Liver (tissue), 9 donors: ENCODE measurements around the gene CCSAP. TPM values are rescaled to one million over a fixed set of nuclear protein-coding genes. Genes with fewer than 3 reads are reported as not detected.

ENCODE experiments used
- DNase-seq: peaks from one replicate; pipeline ENCODE4 v3.0.0-alpha.2; 2017; ENCODE audit warnings: low spot score
- H3K27ac ChIP-seq, 2 donors: one replicate each; pipeline ENCODE4 v1.7.0; 2013; ENCODE audit warnings: inconsistent platforms in 2 of 2, low read length in 2 of 2, control low read depth in 1 of 2, low read depth in 1 of 2, mild to moderate bottlenecking in 1 of 2
- H3K27me3 ChIP-seq, 4 donors: one replicate each; pipeline versions ENCODE4 v1.6.1 to v1.7.0; 2013; ENCODE audit warnings: low read length in 3 of 4, inconsistent platforms in 1 of 4, mild to moderate bottlenecking in 1 of 4, moderate library complexity in 1 of 4; ENCODE audit not compliant: control insufficient read depth in 4 of 4, insufficient read depth in 4 of 4
- H3K36me3 ChIP-seq, 4 donors: one replicate each; pipeline versions ENCODE4 v1.6.1 to v1.7.0; 2013; ENCODE audit warnings: low read length in 3 of 4, mild to moderate bottlenecking in 3 of 4, low read depth in 1 of 4, moderate library complexity in 1 of 4; ENCODE audit not compliant: control insufficient read depth in 4 of 4, insufficient read depth in 3 of 4
- H3K4me1 ChIP-seq, 4 donors: one replicate each; pipeline versions ENCODE4 v1.6.1 to v1.7.0; 2013; ENCODE audit warnings: low read length in 3 of 4, mild to moderate bottlenecking in 3 of 4, moderate library complexity in 1 of 4; ENCODE audit not compliant: control insufficient read depth in 4 of 4, insufficient read depth in 4 of 4
- H3K4me3 ChIP-seq, 3 donors: one replicate each; pipeline versions ENCODE4 v1.6.1 to v1.7.0; 2013; ENCODE audit warnings: low read length in 3 of 3, control low read depth in 1 of 3, low read depth in 1 of 3, mild to moderate bottlenecking in 1 of 3
- H3K9ac ChIP-seq, 2 donors: one replicate each; pipeline ENCODE4 v1.7.0; 2013; ENCODE audit warnings: low read length in 2 of 2, mild to moderate bottlenecking in 2 of 2, moderate library complexity in 2 of 2, control low read depth in 1 of 2, low read depth in 1 of 2
- H3K9me3 ChIP-seq, 4 donors: one replicate each; pipeline versions ENCODE4 v1.6.1 to v1.7.0; 2013; ENCODE audit warnings: low read length in 3 of 4; ENCODE audit not compliant: control insufficient read depth in 4 of 4
- EGR1 ChIP-seq, 2 donors: IDR thresholded peaks; 2 replicates each; pipeline ENCODE4 v1.6.1; 2016 to 2018; ENCODE audit warnings: antibody characterized with exemption in 2 of 2, low read depth in 2 of 2
- FOXA1 ChIP-seq: IDR thresholded peaks from 2 replicates; pipeline ENCODE4 v1.6.1; 2016; ENCODE audit warnings: antibody characterized with exemption
- FOXA2 ChIP-seq: IDR thresholded peaks from 2 replicates; pipeline ENCODE4 v1.6.1; 2016; ENCODE audit warnings: antibody characterized with exemption
- GABPA ChIP-seq, 2 donors: IDR thresholded peaks in 1 of 2; conservative IDR thresholded peaks in 1 of 2; 2 replicates each; pipeline ENCODE4 v1.6.1; 2016; ENCODE audit warnings: antibody characterized with exemption in 2 of 2, mild to moderate bottlenecking in 1 of 2, moderate library complexity in 1 of 2
- HNF4A ChIP-seq, 2 donors: conservative IDR thresholded peaks; 2 replicates each; pipeline ENCODE4 v1.6.1; 2016; ENCODE audit warnings: antibody characterized with exemption in 2 of 2, mild to moderate bottlenecking in 2 of 2
- HNF4G ChIP-seq: IDR thresholded peaks from 2 replicates; pipeline ENCODE4 v1.6.1; 2016; ENCODE audit warnings: antibody characterized with exemption
- RAD21 ChIP-seq, 2 donors: IDR thresholded peaks; 2 replicates each; pipeline ENCODE4 v1.6.1; 2016; ENCODE audit warnings: antibody characterized with exemption in 2 of 2, mild to moderate bottlenecking in 2 of 2
- RXRA ChIP-seq, 2 donors: IDR thresholded peaks; 2 replicates each; pipeline ENCODE4 v1.6.1; 2017 to 2018; ENCODE audit warnings: antibody characterized with exemption in 2 of 2, mild to moderate bottlenecking in 1 of 2
- SP1 ChIP-seq: IDR thresholded peaks from 2 replicates; pipeline ENCODE4 v1.6.1; 2018; ENCODE audit warnings: antibody characterized with exemption, mild to moderate bottlenecking
- TAF1 ChIP-seq: conservative IDR thresholded peaks from 2 replicates; pipeline ENCODE4 v1.6.1; 2016; ENCODE audit warnings: antibody characterized with exemption, mild to moderate bottlenecking
- YY1 ChIP-seq: IDR thresholded peaks from 2 replicates; pipeline ENCODE4 v1.6.1; 2016; ENCODE audit warnings: antibody characterized with exemption, mild to moderate bottlenecking
- WGBS: extraction: QIAGEN DNeasy Blood & Tissue Kit; methylation state at CpG from one replicate; pipeline ENCODE4 v1.1.7; 2013; 5-methylcytosine and 5-hydroxymethylcytosine counted together
- polyA plus RNA-seq, 2 donors: library from polyadenylated mRNA; stranded (reverse) in 1 of 2; unstranded in 1 of 2; fragments of 200-250 nt in 1 of 2; fragments of >200 nt in 1 of 2; fragmentation: Nextera tagmentation in 1 of 2; extraction: Ambion mirVana in 1 of 2; gene quantifications; one replicate each; pipeline versions ENCODE4 v1.2.1 to v1.2.3, GENCODE V29; 2013 to 2015
- total RNA-seq, 2 donors: library from RNA; depleted of rRNA; stranded (reverse); fragments of >200 nt; gene quantifications; one replicate each; pipeline ENCODE4 v1.2.3, GENCODE V29; 2014
- TF ChIP-seq, protein P1 (sequence below): IDR thresholded peaks from 2 replicates; pipeline ENCODE4 v1.6.1; 2016; ENCODE audit warnings: antibody characterized with exemption
- TF ChIP-seq, protein P2 (sequence below): fragments of 150-350 bp; IDR thresholded peaks from 2 replicates; pipeline ENCODE4 v1.5.1; 2017; ENCODE audit warnings: improper control_type of control experiment, low read depth, low read length; ENCODE audit not compliant: missing input control
- TF ChIP-seq, protein P3 (sequence below): IDR thresholded peaks from 2 replicates; pipeline ENCODE4 v1.6.1; 2016; ENCODE audit warnings: antibody characterized with exemption
- TF ChIP-seq, protein P4 (sequence below): IDR thresholded peaks from 2 replicates; pipeline ENCODE4 v1.6.1; 2016; ENCODE audit warnings: antibody characterized with exemption
- TF ChIP-seq, protein P5 (sequence below): IDR thresholded peaks from 2 replicates; pipeline ENCODE4 v1.6.1; 2016; ENCODE audit warnings: antibody characterized with exemption, mild to moderate bottlenecking
- donor health status: healthy.
- donor health status: healthy.
- donor health status: healthy.
- donor health status: healthy.
- donor health status: healthy.

Gene CCSAP
- total and polyA plus RNA-seq, 4 donors = 0.77 to 4.6 (median 1.7) TPM

DNA sequence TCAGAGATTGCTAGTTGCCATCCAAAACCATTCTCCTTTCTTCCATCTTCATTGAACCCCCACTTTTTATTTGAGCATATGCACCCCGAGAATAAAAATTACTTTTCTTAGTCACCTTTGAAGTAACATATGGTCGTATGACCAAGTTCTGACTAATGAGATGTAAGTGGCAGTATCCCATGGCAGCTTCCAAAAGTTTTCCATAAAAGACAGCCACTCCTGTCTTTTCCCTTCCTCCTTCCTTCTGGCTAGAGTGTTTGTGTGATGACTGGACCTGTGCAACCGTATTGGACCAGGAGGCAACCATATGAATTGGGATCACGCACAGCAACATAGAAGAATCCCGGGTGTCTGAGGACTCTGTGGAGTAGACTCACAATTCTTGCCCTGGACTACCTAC lies 41.1 kb upstream of the CCSAP start:
- Histone ChIP-seq H3K4me3 (no peak overlapping the region), H3K27ac (no peak overlapping the region), H3K27me3 (no peaks in the 10 kb centered on the region), H3K36me3 (no peaks in the 10 kb centered on the region), H3K4me1 (no peaks in the 10 kb centered on the region), H3K9ac (no peak overlapping the region), H3K9me3 (no peaks in the 10 kb centered on the region)
- no peak for DNase-seq
- TF ChIP-seq, protein P1, sequence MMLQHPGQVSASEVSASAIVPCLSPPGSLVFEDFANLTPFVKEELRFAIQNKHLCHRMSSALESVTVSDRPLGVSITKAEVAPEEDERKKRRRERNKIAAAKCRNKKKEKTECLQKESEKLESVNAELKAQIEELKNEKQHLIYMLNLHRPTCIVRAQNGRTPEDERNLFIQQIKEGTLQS = no peak
- TF ChIP-seq GABPA (IDR thresholded peaks at IDR 0.05 in 1 of 2, conservative IDR thresholded peaks at IDR 0.05 in 1 of 2) (no peak), FOXA2 (no peak), SP1 (no peak), EGR1 (IDR thresholded peaks at IDR 0.05; ENCODE audit: low read depth in 2 of 2) (no peak), HNF4G (no peak), HNF4A (conservative IDR thresholded peaks at IDR 0.05) (no peak), RAD21 (IDR thresholded peaks at IDR 0.05) (no peak), TAF1 (no peak)
- TF ChIP-seq, protein P2, sequence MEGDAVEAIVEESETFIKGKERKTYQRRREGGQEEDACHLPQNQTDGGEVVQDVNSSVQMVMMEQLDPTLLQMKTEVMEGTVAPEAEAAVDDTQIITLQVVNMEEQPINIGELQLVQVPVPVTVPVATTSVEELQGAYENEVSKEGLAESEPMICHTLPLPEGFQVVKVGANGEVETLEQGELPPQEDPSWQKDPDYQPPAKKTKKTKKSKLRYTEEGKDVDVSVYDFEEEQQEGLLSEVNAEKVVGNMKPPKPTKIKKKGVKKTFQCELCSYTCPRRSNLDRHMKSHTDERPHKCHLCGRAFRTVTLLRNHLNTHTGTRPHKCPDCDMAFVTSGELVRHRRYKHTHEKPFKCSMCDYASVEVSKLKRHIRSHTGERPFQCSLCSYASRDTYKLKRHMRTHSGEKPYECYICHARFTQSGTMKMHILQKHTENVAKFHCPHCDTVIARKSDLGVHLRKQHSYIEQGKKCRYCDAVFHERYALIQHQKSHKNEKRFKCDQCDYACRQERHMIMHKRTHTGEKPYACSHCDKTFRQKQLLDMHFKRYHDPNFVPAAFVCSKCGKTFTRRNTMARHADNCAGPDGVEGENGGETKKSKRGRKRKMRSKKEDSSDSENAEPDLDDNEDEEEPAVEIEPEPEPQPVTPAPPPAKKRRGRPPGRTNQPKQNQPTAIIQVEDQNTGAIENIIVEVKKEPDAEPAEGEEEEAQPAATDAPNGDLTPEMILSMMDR = no peak
- WGBS = 96% methylated on average over 5 of the region's 5 CpGs

DNA sequence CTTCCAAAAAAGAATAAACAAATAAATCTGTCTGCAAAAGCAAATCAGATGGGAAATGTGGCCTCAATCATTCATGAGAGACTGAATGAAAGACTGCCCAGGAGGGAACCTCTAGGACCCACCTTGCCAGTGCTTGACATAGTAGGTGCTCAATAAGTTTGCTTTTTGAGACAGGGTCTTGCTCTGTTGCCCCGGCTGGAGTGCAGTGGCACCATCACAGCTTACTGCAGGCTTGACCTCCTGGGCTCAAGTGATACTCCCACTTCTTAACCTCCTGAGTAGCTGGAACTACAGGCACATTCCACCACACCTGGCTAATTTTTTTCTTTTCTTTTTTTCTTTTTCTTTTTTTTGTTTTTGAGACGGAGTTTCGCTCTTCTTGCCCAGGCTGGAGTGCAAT lies 40.3 kb upstream of the CCSAP start:
- WGBS = 94% methylated on average over 3 of the region's 3 CpGs
- TF ChIP-seq HNF4G (no peak), RAD21 (IDR thresholded peaks at IDR 0.05) (no peak), GABPA (IDR thresholded peaks at IDR 0.05 in 1 of 2, conservative IDR thresholded peaks at IDR 0.05 in 1 of 2) (no peak)
- TF ChIP-seq, protein P3, sequence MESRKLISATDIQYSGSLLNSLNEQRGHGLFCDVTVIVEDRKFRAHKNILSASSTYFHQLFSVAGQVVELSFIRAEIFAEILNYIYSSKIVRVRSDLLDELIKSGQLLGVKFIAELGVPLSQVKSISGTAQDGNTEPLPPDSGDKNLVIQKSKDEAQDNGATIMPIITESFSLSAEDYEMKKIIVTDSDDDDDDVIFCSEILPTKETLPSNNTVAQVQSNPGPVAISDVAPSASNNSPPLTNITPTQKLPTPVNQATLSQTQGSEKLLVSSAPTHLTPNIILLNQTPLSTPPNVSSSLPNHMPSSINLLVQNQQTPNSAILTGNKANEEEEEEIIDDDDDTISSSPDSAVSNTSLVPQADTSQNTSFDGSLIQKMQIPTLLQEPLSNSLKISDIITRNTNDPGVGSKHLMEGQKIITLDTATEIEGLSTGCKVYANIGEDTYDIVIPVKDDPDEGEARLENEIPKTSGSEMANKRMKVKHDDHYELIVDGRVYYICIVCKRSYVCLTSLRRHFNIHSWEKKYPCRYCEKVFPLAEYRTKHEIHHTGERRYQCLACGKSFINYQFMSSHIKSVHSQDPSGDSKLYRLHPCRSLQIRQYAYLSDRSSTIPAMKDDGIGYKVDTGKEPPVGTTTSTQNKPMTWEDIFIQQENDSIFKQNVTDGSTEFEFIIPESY = no peak
- H3K27ac ChIP-seq = no peak overlapping the region

DNA sequence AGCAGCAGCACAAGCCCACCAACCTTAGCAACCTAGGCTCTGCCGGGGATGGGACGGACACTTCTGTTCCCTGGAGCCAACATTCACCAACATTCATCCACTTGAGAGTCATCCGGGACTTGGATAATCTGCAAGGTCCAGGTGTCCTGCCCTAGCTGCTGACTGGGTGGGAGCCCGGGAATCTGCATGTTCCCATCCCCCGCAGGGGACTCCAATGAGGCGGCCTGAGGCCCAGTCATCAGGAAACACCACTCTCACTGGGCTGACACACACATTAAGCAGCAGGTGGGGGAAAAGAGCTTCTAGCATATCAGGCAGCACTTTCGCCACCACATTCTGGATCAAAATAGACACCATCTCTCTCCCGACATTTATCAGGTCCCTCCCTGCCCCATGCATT lies 38.4 kb upstream of the CCSAP start:
- no peak overlapping the region for H3K27ac ChIP-seq

More for the DNA sequence above, 40.3 kb upstream of the CCSAP start:
- no peak overlapping the region for H3K4me3 ChIP-seq
- no peaks in the 10 kb centered on the region for H3K36me3 ChIP-seq
- H3K27me3 ChIP-seq = no peaks in the 10 kb centered on the region
- no peak overlapping the region for H3K9ac ChIP-seq
- DNase-seq = no peak
- H3K9me3 ChIP-seq = no peaks in the 10 kb centered on the region
- H3K4me1 ChIP-seq = no peaks in the 10 kb centered on the region

More for the DNA sequence above, 38.4 kb upstream of the CCSAP start:
- Histone ChIP-seq H3K9me3 (no peaks in the 10 kb centered on the region), H3K27me3 (no peaks in the 10 kb centered on the region), H3K9ac (no peak overlapping the region), H3K36me3 (no peaks in the 10 kb centered on the region), H3K4me3 (no peak overlapping the region), H3K4me1 (no peaks in the 10 kb centered on the region)
- no peak for DNase-seq
- WGBS = 73% methylated on average over 8 of the region's 8 CpGs
- TF ChIP-seq, protein P4, sequence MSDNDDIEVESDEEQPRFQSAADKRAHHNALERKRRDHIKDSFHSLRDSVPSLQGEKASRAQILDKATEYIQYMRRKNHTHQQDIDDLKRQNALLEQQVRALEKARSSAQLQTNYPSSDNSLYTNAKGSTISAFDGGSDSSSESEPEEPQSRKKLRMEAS = no peak
- TF ChIP-seq GABPA (IDR thresholded peaks at IDR 0.05 in 1 of 2, conservative IDR thresholded peaks at IDR 0.05 in 1 of 2) (no peak), FOXA2 (no peak), RXRA (IDR thresholded peaks at IDR 0.05) (no peak), SP1 (no peak), YY1 (no peak), RAD21 (IDR thresholded peaks at IDR 0.05) (no peak), FOXA1 (no peak), TAF1 (no peak)
- TF ChIP-seq, protein P5, sequence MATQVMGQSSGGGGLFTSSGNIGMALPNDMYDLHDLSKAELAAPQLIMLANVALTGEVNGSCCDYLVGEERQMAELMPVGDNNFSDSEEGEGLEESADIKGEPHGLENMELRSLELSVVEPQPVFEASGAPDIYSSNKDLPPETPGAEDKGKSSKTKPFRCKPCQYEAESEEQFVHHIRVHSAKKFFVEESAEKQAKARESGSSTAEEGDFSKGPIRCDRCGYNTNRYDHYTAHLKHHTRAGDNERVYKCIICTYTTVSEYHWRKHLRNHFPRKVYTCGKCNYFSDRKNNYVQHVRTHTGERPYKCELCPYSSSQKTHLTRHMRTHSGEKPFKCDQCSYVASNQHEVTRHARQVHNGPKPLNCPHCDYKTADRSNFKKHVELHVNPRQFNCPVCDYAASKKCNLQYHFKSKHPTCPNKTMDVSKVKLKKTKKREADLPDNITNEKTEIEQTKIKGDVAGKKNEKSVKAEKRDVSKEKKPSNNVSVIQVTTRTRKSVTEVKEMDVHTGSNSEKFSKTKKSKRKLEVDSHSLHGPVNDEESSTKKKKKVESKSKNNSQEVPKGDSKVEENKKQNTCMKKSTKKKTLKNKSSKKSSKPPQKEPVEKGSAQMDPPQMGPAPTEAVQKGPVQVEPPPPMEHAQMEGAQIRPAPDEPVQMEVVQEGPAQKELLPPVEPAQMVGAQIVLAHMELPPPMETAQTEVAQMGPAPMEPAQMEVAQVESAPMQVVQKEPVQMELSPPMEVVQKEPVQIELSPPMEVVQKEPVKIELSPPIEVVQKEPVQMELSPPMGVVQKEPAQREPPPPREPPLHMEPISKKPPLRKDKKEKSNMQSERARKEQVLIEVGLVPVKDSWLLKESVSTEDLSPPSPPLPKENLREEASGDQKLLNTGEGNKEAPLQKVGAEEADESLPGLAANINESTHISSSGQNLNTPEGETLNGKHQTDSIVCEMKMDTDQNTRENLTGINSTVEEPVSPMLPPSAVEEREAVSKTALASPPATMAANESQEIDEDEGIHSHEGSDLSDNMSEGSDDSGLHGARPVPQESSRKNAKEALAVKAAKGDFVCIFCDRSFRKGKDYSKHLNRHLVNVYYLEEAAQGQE = no peak
- TF ChIP-seq, protein P1 = no peak
- TF ChIP-seq, protein P2 = no peak
